ENCODE data around the gene PGR.

- TF ChIP-seq ZFP36 (IDR thresholded peaks at IDR 0.05; ENCODE audit: borderline replicate concordance, partially characterized antibody), result no peak
- TF ChIP-seq CTCF (IDR thresholded peaks at IDR 0.05), result no peak
- no peak for TF ChIP-seq USF2 (IDR thresholded peaks at IDR 0.05)
- TF ChIP-seq POLR2A (IDR thresholded peaks at IDR 0.05; ENCODE audit: low read length), result no peak
- TF ChIP-seq ELK1 (IDR thresholded peaks at IDR 0.05; ENCODE audit: low read depth, low read length), result no peak
- TF ChIP-seq EP300 (IDR thresholded peaks at IDR 0.05), result no peak
- TF ChIP-seq MAX (IDR thresholded peaks at IDR 0.05), result no peak
- TF ChIP-seq CEBPB (IDR thresholded peaks at IDR 0.05), result no peak
- no peak for TF ChIP-seq ESRRA (IDR thresholded peaks at IDR 0.05; ENCODE audit: borderline replicate concordance, low read length)
- no peak for TF ChIP-seq HOXA7 (CRISPR knock-in tag; IDR thresholded peaks at IDR 0.05)
- no peak for TF ChIP-seq KDM1A (IDR thresholded peaks at IDR 0.05; ENCODE audit: low read depth)
- no peak for TF ChIP-seq MAZ (IDR thresholded peaks at IDR 0.05; ENCODE audit: borderline replicate concordance, low read depth, low read length)
These were observed 114.9 kb downstream of the PGR start for GRCh38 chr11:101014600-101015285.
